Stimulated activated CD8-positive, alpha-beta memory T cell treated with anti-CD3 and anti-CD28 coated beads, Interleukin-12 subunit alpha, Interleukin-12 subunit beta, amount 100 ng/mL, for 4 hours (primary cell): ENCODE measurements around the gene USP17L22.
"Not testable (repeated sequence)": the region's sequence is repeated elsewhere in the genome, so short reads cannot be mapped to it uniquely, and the experiment has no call there.

ENCODE experiments used
- DNase-seq: peaks from one replicate; pipeline ENCODE4 v3.0.0-alpha.2; 2020; ENCODE audit warnings: low read depth

Gene USP17L22

GRCh38 chr4:9267319-9267718, at the start of gene USP17L22:
TSS of gene USP17L22 (plus strand) at chr4:9267619. CDS start at chr4:9267619, 0 bp downstream.
- DNase-seq = not testable (repeated sequence)

GRCh38 chr4:9219852-9220251, 47.6 kb upstream of the USP17L22 start, which contains the start of gene USP17L12:
TSS of gene USP17L12 (plus strand) at chr4:9220152. CDS start at chr4:9220152, 0 bp downstream.
- not testable (repeated sequence) for DNase-seq

GRCh38 chr4:9224596-9224995, 42.8 kb upstream of the USP17L22 start, which contains the start of gene USP17L13:
TSS of gene USP17L13 (plus strand) at chr4:9224896. CDS start at chr4:9224896, 0 bp downstream.
- DNase-seq = not testable (repeated sequence)

GRCh38 chr4:9230249-9230648, 37.2 kb upstream of the USP17L22 start:
- DNase-seq = not testable (repeated sequence)

- DNase-seq = not testable (repeated sequence)
Measured at GRCh38 chr4:9234085-9234484, 33.3 kb upstream of the USP17L22 start, which contains the start of gene USP17L15. TSS of gene USP17L15 (plus strand) at chr4:9234385. CDS start at chr4:9234385, 0 bp downstream.

GRCh38 chr4:9238461-9238860, 29.0 kb upstream of the USP17L22 start:
- not testable (repeated sequence) for DNase-seq

GRCh38 chr4:9243579-9243978, 23.8 kb upstream of the USP17L22 start, which contains the start of gene USP17L17:
TSS of gene USP17L17 (plus strand) at chr4:9243879. CDS start at chr4:9243879, 0 bp downstream.
- DNase-seq = not testable (repeated sequence)

- DNase-seq = not testable (repeated sequence)
Measured at GRCh38 chr4:9247953-9248680, 19.3 kb upstream of the USP17L22 start, which contains the start of gene USP17L18. TSS of gene USP17L18 (plus strand) at chr4:9248630. CDS start at chr4:9248630, 0 bp downstream.

GRCh38 chr4:9253078-9253477, 14.3 kb upstream of the USP17L22 start, which contains the start of gene USP17L19:
TSS of gene USP17L19 (plus strand) at chr4:9253378. CDS start at chr4:9253378, 0 bp downstream.
- not testable (repeated sequence) for DNase-seq

- not testable (repeated sequence) for DNase-seq
Measured at GRCh38 chr4:9257824-9258223, 9.6 kb upstream of the USP17L22 start, which contains the start of gene USP17L20. TSS of gene USP17L20 (plus strand) at chr4:9258124. CDS start at chr4:9258124, 0 bp downstream.

GRCh38 chr4:9262572-9262971, 4.8 kb upstream of the USP17L22 start, which contains the start of gene USP17L21:
TSS of gene USP17L21 (plus strand) at chr4:9262872. CDS start at chr4:9262872, 0 bp downstream.
- not testable (repeated sequence) for DNase-seq

GRCh38 chr4:9271719-9272118, 4.3 kb downstream of the USP17L22 start:
- not testable (repeated sequence) for DNase-seq
